SK-N-SH treated with all-trans-retinoic acid at 6 μM for 48 hours (cell line): ENCODE measurements around the gene HM13.
"Not testable (repeated sequence)": the region's sequence is repeated elsewhere in the genome, so short reads cannot be mapped to it uniquely, and the experiment has no call there.

Experiments
- ATAC-seq: fragments of 200-7000 bp; cut with Tn5 transposase; 3 replicates; pipeline ENCODE4 v1.9.1; 2020; ENCODE audit warnings: mild to moderate bottlenecking, moderate library complexity
- ARNTL ChIP-seq: fragments of 450-650 bp; formaldehyde crosslinking; IDR thresholded peaks from 2 replicates; pipeline ENCODE4 v1.5.0; 2020; ENCODE audit warnings: low read depth, mild to moderate bottlenecking, moderate library complexity, borderline replicate concordance
- BACH2 ChIP-seq: fragments of 250-450 bp; sonication (Bioruptor Pico); IDR thresholded peaks from 2 replicates; pipeline ENCODE4 v1.9.0; 2021; ENCODE audit warnings: mild to moderate bottlenecking, borderline replicate concordance
- CSDC2 ChIP-seq: fragments of 250-450 bp; sonication (Bioruptor Pico); IDR thresholded peaks from 2 replicates; pipeline ENCODE4 v1.5.0; 2020; ENCODE audit warnings: mild to moderate bottlenecking, moderate library complexity
- GLIS3 ChIP-seq: fragments of 250-450 bp; sonication (Bioruptor Pico); IDR thresholded peaks from 2 replicates; pipeline ENCODE4 v1.5.0; 2020; ENCODE audit warnings: mild to moderate bottlenecking, moderate library complexity
- OSR1 ChIP-seq: fragments of 250-450 bp; sonication (Bioruptor Pico); IDR thresholded peaks from 2 replicates; pipeline ENCODE4 v1.8.0; 2022; ENCODE audit warnings: moderate library complexity, mild to moderate bottlenecking, inconsistent platforms
- PPARA ChIP-seq: fragments of 250-450 bp; sonication (Bioruptor Pico); IDR thresholded peaks from 2 replicates; pipeline ENCODE4 v1.5.0; 2020; ENCODE audit warnings: mild to moderate bottlenecking, borderline replicate concordance
- SNAI2 ChIP-seq: fragments of 250-450 bp; sonication (Bioruptor Pico); IDR thresholded peaks from 2 replicates; pipeline ENCODE4 v1.5.0; 2020; ENCODE audit warnings: mild to moderate bottlenecking, moderate library complexity
- TOX ChIP-seq: fragments of 250-450 bp; sonication (Bioruptor Pico); IDR thresholded peaks from 2 replicates; pipeline ENCODE4 v1.8.0; 2021; ENCODE audit warnings: mild to moderate bottlenecking, moderate library complexity, borderline replicate concordance
- ZC3H10 ChIP-seq: fragments of 250-450 bp; sonication (Bioruptor Pico); IDR thresholded peaks from 2 replicates; pipeline ENCODE4 v1.5.1; 2021; ENCODE audit warnings: mild to moderate bottlenecking, moderate library complexity
- ZFP3 ChIP-seq: fragments of 250-450 bp; sonication (Bioruptor Pico); IDR thresholded peaks from 2 replicates; pipeline ENCODE4 v1.5.0; 2020; ENCODE audit warnings: mild to moderate bottlenecking, moderate library complexity
- ZFP30 ChIP-seq: fragments of 450-650 bp; formaldehyde crosslinking; IDR thresholded peaks from 2 replicates; pipeline ENCODE4 v1.5.0; 2022; ENCODE audit warnings: mild to moderate bottlenecking, moderate library complexity
- ZNF565 ChIP-seq: fragments of 450-650 bp; formaldehyde crosslinking; conservative IDR thresholded peaks from 2 replicates; pipeline ENCODE4 v1.5.0; 2020; ENCODE audit warnings: low read depth, mild to moderate bottlenecking, moderate library complexity
- ZNF70 ChIP-seq: fragments of 450-650 bp; formaldehyde crosslinking; IDR thresholded peaks from 2 replicates; pipeline ENCODE4 v1.5.0; 2020; ENCODE audit warnings: mild to moderate bottlenecking, moderate library complexity
- ZNF8 ChIP-seq: fragments of 450-650 bp; formaldehyde crosslinking; IDR thresholded peaks from 2 replicates; pipeline ENCODE4 v1.5.0; 2020; ENCODE audit warnings: mild to moderate bottlenecking, moderate library complexity
- TF ChIP-seq, protein P1 (sequence below): fragments of 250-450 bp; sonication (Bioruptor Pico); IDR thresholded peaks from 2 replicates; pipeline ENCODE4 v1.5.1; 2020; ENCODE audit warnings: low read depth, mild to moderate bottlenecking, moderate library complexity
- TF ChIP-seq, protein P2 (sequence below): fragments of 250-450 bp; sonication (Bioruptor Pico); IDR thresholded peaks from 2 replicates; pipeline ENCODE4 v1.8.0; 2021; ENCODE audit warnings: low read depth, mild to moderate bottlenecking, moderate library complexity, borderline replicate concordance
- TF ChIP-seq, protein P3 (sequence below): fragments of 250-450 bp; sonication (Bioruptor Pico); IDR thresholded peaks from 2 replicates; pipeline ENCODE4 v1.5.1; 2021; ENCODE audit warnings: mild to moderate bottlenecking, moderate library complexity
- TF ChIP-seq, protein P4 (sequence below): fragments of 250-450 bp; sonication (Bioruptor Pico); IDR thresholded peaks from 2 replicates; pipeline ENCODE4 v1.5.0; 2020; ENCODE audit warnings: mild to moderate bottlenecking, moderate library complexity

The HM13 gene

GRCh38 chr20:31578448-31579138, 64.4 kb downstream of the HM13 start (continued):
- TF ChIP-seq, protein P1, sequence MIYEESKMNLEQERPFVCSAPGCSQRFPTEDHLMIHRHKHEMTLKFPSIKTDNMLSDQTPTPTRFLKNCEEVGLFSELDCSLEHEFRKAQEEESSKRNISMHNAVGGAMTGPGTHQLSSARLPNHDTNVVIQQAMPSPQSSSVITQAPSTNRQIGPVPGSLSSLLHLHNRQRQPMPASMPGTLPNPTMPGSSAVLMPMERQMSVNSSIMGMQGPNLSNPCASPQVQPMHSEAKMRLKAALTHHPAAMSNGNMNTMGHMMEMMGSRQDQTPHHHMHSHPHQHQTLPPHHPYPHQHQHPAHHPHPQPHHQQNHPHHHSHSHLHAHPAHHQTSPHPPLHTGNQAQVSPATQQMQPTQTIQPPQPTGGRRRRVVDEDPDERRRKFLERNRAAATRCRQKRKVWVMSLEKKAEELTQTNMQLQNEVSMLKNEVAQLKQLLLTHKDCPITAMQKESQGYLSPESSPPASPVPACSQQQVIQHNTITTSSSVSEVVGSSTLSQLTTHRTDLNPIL: no peak
- TF ChIP-seq TOX (CRISPR knock-in tag): no peak
- TF ChIP-seq SNAI2 (CRISPR knock-in tag): no peak
- TF ChIP-seq OSR1 (CRISPR knock-in tag): no peak
- TF ChIP-seq CSDC2 (CRISPR knock-in tag): no peak
- TF ChIP-seq GLIS3 (CRISPR knock-in tag): no peak
- no peak for TF ChIP-seq ZC3H10 (CRISPR knock-in tag)
- TF ChIP-seq, all 23 proteins: peak for 0

DNA sequence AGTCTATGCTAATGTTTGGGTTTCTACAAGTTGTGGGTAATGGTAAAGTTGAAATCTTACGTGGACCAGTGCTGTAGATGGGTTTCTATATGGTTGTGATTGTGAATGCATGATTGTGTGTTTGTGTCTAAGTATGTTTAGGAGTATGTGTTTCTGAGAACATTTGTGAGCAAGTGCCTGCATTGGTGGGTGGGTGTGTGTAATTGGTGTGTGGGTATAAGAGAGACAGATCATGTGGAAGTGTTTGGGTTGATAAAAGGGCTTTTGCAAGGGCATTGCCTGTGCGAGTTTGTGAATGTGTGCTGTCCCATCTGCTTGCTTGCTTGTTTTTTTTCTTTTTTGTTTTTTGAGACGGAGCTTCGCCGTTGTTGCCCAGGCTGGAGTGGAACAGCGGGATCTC, 65.0 kb downstream of the HM13 start:
- TF ChIP-seq, protein P2, sequence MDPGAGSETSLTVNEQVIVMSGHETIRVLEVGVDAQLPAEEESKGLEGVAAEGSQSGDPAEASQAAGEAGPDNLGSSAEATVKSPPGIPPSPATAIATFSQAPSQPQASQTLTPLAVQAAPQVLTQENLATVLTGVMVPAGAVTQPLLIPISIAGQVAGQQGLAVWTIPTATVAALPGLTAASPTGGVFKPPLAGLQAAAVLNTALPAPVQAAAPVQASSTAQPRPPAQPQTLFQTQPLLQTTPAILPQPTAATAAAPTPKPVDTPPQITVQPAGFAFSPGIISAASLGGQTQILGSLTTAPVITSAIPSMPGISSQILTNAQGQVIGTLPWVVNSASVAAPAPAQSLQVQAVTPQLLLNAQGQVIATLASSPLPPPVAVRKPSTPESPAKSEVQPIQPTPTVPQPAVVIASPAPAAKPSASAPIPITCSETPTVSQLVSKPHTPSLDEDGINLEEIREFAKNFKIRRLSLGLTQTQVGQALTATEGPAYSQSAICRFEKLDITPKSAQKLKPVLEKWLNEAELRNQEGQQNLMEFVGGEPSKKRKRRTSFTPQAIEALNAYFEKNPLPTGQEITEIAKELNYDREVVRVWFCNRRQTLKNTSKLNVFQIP: no peak
- TF ChIP-seq, protein P1: no peak
- no peak for TF ChIP-seq ZNF8 (CRISPR knock-in tag)
- no peak for TF ChIP-seq CSDC2 (CRISPR knock-in tag)
- TF ChIP-seq, protein P3, sequence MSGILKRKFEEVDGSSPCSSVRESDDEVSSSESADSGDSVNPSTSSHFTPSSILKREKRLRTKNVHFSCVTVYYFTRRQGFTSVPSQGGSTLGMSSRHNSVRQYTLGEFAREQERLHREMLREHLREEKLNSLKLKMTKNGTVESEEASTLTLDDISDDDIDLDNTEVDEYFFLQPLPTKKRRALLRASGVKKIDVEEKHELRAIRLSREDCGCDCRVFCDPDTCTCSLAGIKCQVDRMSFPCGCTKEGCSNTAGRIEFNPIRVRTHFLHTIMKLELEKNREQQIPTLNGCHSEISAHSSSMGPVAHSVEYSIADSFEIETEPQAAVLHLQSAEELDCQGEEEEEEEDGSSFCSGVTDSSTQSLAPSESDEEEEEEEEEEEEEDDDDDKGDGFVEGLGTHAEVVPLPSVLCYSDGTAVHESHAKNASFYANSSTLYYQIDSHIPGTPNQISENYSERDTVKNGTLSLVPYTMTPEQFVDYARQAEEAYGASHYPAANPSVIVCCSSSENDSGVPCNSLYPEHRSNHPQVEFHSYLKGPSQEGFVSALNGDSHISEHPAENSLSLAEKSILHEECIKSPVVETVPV: no peak
- TF ChIP-seq SNAI2 (CRISPR knock-in tag): no peak
- no peak for TF ChIP-seq ZFP30
- no peak for TF ChIP-seq TOX (CRISPR knock-in tag)
- TF ChIP-seq, protein P4, sequence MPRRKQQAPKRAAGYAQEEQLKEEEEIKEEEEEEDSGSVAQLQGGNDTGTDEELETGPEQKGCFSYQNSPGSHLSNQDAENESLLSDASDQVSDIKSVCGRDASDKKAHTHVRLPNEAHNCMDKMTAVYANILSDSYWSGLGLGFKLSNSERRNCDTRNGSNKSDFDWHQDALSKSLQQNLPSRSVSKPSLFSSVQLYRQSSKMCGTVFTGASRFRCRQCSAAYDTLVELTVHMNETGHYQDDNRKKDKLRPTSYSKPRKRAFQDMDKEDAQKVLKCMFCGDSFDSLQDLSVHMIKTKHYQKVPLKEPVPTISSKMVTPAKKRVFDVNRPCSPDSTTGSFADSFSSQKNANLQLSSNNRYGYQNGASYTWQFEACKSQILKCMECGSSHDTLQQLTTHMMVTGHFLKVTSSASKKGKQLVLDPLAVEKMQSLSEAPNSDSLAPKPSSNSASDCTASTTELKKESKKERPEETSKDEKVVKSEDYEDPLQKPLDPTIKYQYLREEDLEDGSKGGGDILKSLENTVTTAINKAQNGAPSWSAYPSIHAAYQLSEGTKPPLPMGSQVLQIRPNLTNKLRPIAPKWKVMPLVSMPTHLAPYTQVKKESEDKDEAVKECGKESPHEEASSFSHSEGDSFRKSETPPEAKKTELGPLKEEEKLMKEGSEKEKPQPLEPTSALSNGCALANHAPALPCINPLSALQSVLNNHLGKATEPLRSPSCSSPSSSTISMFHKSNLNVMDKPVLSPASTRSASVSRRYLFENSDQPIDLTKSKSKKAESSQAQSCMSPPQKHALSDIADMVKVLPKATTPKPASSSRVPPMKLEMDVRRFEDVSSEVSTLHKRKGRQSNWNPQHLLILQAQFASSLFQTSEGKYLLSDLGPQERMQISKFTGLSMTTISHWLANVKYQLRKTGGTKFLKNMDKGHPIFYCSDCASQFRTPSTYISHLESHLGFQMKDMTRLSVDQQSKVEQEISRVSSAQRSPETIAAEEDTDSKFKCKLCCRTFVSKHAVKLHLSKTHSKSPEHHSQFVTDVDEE (CRISPR knock-in tag): no peak
- no peak for TF ChIP-seq ARNTL (CRISPR knock-in tag)
- no peak for TF ChIP-seq ZFP3 (CRISPR knock-in tag)
- no peak for TF ChIP-seq ZC3H10 (CRISPR knock-in tag)
- TF ChIP-seq OSR1 (CRISPR knock-in tag): no peak
- no peak for ATAC-seq

GRCh38 chr20:31579941-31580651, 65.9 kb downstream of the HM13 start:
- ATAC-seq: not testable (repeated sequence)

GRCh38 chr20:31580706-31581105, 66.5 kb downstream of the HM13 start:
- no peak for ATAC-seq
- no peak for TF ChIP-seq CSDC2 (CRISPR knock-in tag)
- TF ChIP-seq ZFP30: no peak
- TF ChIP-seq PPARA: no peak
- TF ChIP-seq ZNF70 (CRISPR knock-in tag): no peak
- no peak for TF ChIP-seq BACH2
- TF ChIP-seq, protein P4 (CRISPR knock-in tag): no peak
- no peak for TF ChIP-seq OSR1 (CRISPR knock-in tag)
- TF ChIP-seq, protein P1: no peak
- no peak for TF ChIP-seq SNAI2 (CRISPR knock-in tag)
- no peak for TF ChIP-seq GLIS3 (CRISPR knock-in tag)
- TF ChIP-seq ZC3H10 (CRISPR knock-in tag): no peak
- no peak for TF ChIP-seq TOX (CRISPR knock-in tag)
- TF ChIP-seq, protein P3: no peak
- no peak for TF ChIP-seq ZNF565 (CRISPR knock-in tag)
